Measurements from ENCODE around the gene KRT33A. TPM values are rescaled to one million over a fixed set of nuclear protein-coding genes. Genes with fewer than 3 reads are reported as not detected.

Gene KRT33A
- total and polyA plus RNA-seq, 4 donors = not detected

GRCh38 chr17:41325126-41325525 is 25.5 kb downstream of the KRT33A start:
- H3K4me3 ChIP-seq (ENCODE audit: low read depth in 1 of 3, low read length in 3 of 3) = no peak overlapping the region
- DNase-seq (ENCODE audit: low spot score) = no peak
- H3K4me1 ChIP-seq (ENCODE audit: control insufficient read depth in 4 of 4, insufficient read depth in 4 of 4, low read length in 3 of 4) = no peaks in the 10 kb centered on the region
- H3K27me3 ChIP-seq (ENCODE audit: control insufficient read depth in 4 of 4, insufficient read depth in 4 of 4, low read length in 3 of 4) = no peaks in the 10 kb centered on the region
- H3K36me3 ChIP-seq (ENCODE audit: control insufficient read depth in 4 of 4, insufficient read depth in 3 of 4, low read depth in 1 of 4, low read length in 3 of 4) = no peaks in the 10 kb centered on the region
- 74% methylated on average over 10 of the region's 10 CpGs for WGBS
- no peaks in the 10 kb centered on the region for H3K9me3 ChIP-seq (ENCODE audit: control insufficient read depth in 4 of 4, low read length in 3 of 4)
- H3K27ac ChIP-seq (ENCODE audit: low read depth in 1 of 2, low read length in 2 of 2) = no peak overlapping the region
- TF ChIP-seq CTCF (IDR thresholded peaks at IDR 0.05; ENCODE audit: low read depth, low read length, missing input control) (no peak), TAF1 (conservative IDR thresholded peaks at IDR 0.05) (no peak), RXRA (IDR thresholded peaks at IDR 0.05) (no peak), REST (IDR thresholded peaks at IDR 0.05) (no peak), EGR1 (IDR thresholded peaks at IDR 0.05; ENCODE audit: low read depth in 2 of 2) (no peak), SP1 (IDR thresholded peaks at IDR 0.05) (no peak), FOXA2 (IDR thresholded peaks at IDR 0.05) (no peak), MAX (IDR thresholded peaks at IDR 0.05) (no peak), GABPA (IDR thresholded peaks at IDR 0.05 in 1 of 2, conservative IDR thresholded peaks at IDR 0.05 in 1 of 2) (no peak), FOXA1 (IDR thresholded peaks at IDR 0.05) (no peak), HNF4G (IDR thresholded peaks at IDR 0.05) (no peak), HNF4A (conservative IDR thresholded peaks at IDR 0.05) (no peak), YY1 (IDR thresholded peaks at IDR 0.05) (no peak)
- H3K9ac ChIP-seq (ENCODE audit: low read depth in 1 of 2, low read length in 2 of 2) = no peak overlapping the region

GRCh38 chr17:41324180-41325075 is 26.2 kb downstream of the KRT33A start:
- 63% methylated on average over 16 of the region's 16 CpGs for WGBS
- peaks cover 0 to 5% (median 0%) of the 10 kb centered on the region in 4 donors for H3K9me3 ChIP-seq (ENCODE audit: control insufficient read depth in 4 of 4, low read length in 3 of 4)
- H3K27me3 ChIP-seq (ENCODE audit: control insufficient read depth in 4 of 4, insufficient read depth in 4 of 4, low read length in 3 of 4) = no peaks in the 10 kb centered on the region
- no peaks in the 10 kb centered on the region for H3K4me1 ChIP-seq (ENCODE audit: control insufficient read depth in 4 of 4, insufficient read depth in 4 of 4, low read length in 3 of 4)
- DNase-seq (ENCODE audit: low spot score) = no peak
- no peak overlapping the region for H3K27ac ChIP-seq (ENCODE audit: low read depth in 1 of 2, low read length in 2 of 2)
- no peak overlapping the region for H3K4me3 ChIP-seq (ENCODE audit: low read depth in 1 of 3, low read length in 3 of 3)
- no peak overlapping the region for H3K9ac ChIP-seq (ENCODE audit: low read depth in 1 of 2, low read length in 2 of 2)
- H3K36me3 ChIP-seq (ENCODE audit: control insufficient read depth in 4 of 4, insufficient read depth in 3 of 4, low read depth in 1 of 4, low read length in 3 of 4) = no peaks in the 10 kb centered on the region
- TF ChIP-seq NR2F2 (IDR thresholded peaks at IDR 0.05) (no peak), ATF3 (IDR thresholded peaks at IDR 0.05) (no peak), RXRA (IDR thresholded peaks at IDR 0.05) (no peak), MAX (IDR thresholded peaks at IDR 0.05) (no peak), HNF4G (IDR thresholded peaks at IDR 0.05) (no peak), REST (IDR thresholded peaks at IDR 0.05) (no peak), FOXA2 (IDR thresholded peaks at IDR 0.05) (no peak), SP1 (IDR thresholded peaks at IDR 0.05) (no peak), FOXA1 (IDR thresholded peaks at IDR 0.05) (no peak), JUND (IDR thresholded peaks at IDR 0.05) (no peak), YY1 (IDR thresholded peaks at IDR 0.05) (no peak), RAD21 (IDR thresholded peaks at IDR 0.05) (no peak), TAF1 (conservative IDR thresholded peaks at IDR 0.05) (no peak), HNF4A (conservative IDR thresholded peaks at IDR 0.05) (no peak), ZBTB33 (IDR thresholded peaks at IDR 0.05) (no peak), GABPA (IDR thresholded peaks at IDR 0.05 in 1 of 2, conservative IDR thresholded peaks at IDR 0.05 in 1 of 2) (no peak), EGR1 (IDR thresholded peaks at IDR 0.05; ENCODE audit: low read depth in 2 of 2) (no peak)
